Spleen (tissue), 7 donors: ENCODE measurements around the gene STAC3.

Experiments used
- POLR2A ChIP-seq, 3 donors: fragments of 450-650 bp; IDR thresholded peaks; one replicate each; pipeline ENCODE4 v1.5.1; 2017; ENCODE audit warnings: antibody characterized with exemption in 3 of 3, mild to moderate bottlenecking in 1 of 3
- POLR2AphosphoS5 ChIP-seq, 3 donors: sonication (generic); formaldehyde crosslinking; IDR thresholded peaks; one replicate each; pipeline ENCODE4 v1.5.1; 2017; ENCODE audit warnings: antibody characterized with exemption in 3 of 3
- TF ChIP-seq, protein P1 (sequence below), 11 experiments: fragments of 200-600 bp in 7 of 11; fragments of 450-650 bp in 4 of 11; sonication (generic) in 4 of 11; IDR thresholded peaks in 8 of 11; conservative IDR thresholded peaks in 3 of 11; 1 replicate in 7 of 11; 2 replicates in 4 of 11; pipeline versions ENCODE4 v1.4.0 to v1.8.0; 2016 to 2021; ENCODE audit warnings: antibody characterized with exemption in 11 of 11, inconsistent platforms in 4 of 11, mild to moderate bottlenecking in 1 of 11
- donor health status: DM: no; HTN: no; CAD: no; lungs with moderate emphysema.
- donor health status: DM: no; HTN: no; CAD: no.
- donor health status: DM: no; HTN: no; CAD: no.

DNA sequence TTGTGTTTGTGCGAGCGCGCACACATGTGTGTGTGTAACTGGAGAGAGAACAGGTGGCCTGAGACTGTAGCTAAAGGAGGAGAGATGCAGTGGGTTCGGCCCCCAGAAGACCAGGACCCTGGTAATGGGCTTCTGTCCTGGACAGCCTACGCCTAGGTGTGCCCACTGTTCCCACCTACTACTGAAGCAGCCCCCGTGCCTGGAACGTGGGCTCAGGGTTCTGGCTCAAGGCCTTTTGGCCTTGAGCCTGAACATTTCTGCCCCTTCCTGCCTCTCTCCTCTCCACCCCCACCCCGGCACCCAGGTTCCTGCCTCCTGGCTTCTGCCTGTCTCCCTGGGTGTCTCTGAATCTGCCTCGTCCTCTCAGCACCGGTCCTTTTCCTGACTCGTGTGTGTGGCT, 35.9 kb downstream of the STAC3 start:
- TF ChIP-seq, protein P1, sequence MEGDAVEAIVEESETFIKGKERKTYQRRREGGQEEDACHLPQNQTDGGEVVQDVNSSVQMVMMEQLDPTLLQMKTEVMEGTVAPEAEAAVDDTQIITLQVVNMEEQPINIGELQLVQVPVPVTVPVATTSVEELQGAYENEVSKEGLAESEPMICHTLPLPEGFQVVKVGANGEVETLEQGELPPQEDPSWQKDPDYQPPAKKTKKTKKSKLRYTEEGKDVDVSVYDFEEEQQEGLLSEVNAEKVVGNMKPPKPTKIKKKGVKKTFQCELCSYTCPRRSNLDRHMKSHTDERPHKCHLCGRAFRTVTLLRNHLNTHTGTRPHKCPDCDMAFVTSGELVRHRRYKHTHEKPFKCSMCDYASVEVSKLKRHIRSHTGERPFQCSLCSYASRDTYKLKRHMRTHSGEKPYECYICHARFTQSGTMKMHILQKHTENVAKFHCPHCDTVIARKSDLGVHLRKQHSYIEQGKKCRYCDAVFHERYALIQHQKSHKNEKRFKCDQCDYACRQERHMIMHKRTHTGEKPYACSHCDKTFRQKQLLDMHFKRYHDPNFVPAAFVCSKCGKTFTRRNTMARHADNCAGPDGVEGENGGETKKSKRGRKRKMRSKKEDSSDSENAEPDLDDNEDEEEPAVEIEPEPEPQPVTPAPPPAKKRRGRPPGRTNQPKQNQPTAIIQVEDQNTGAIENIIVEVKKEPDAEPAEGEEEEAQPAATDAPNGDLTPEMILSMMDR (IDR thresholded peaks at IDR 0.05 in 8 of 11, conservative IDR thresholded peaks at IDR 0.05 in 3 of 11): no peak
- TF ChIP-seq POLR2A (IDR thresholded peaks at IDR 0.05) (no peak), POLR2AphosphoS5 (IDR thresholded peaks at IDR 0.05) (no peak)
